ENCODE results near the gene IL4R.

Gene IL4R

DNA sequence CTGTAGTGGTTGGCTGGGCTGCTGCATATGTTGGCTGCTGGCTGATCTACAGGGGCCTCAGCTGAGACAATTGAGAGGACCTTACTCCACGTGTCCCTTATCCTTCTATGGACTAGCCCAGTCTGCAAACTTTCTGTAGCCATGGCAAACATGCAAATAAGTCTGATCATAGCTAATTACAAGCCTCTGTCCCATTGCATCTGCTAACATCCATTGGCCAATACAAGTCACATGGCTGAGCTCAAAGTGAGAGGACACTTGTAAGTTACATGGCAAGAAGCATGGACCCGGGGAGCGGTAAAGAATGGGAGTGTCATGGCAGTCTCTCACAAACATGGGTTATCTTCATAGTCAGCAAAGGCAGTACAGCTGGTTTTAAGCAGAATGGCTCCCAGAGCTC lies 11.6 kb upstream of the IL4R start:
- Histone ChIP-seq H3K27ac (ENCODE audit: low read depth, low read length) (no peak overlapping the region), H3K4me1 (ENCODE audit: control insufficient read depth, low read depth, low read length) (no peaks in the 10 kb centered on the region), H3K79me1 (ENCODE audit: low read length) (no peaks in the 10 kb centered on the region), H3K23ac (ENCODE audit: low read length) (no peak overlapping the region), H2BK120ac (ENCODE audit: low read depth, low read length) (no peak overlapping the region), H3K4ac (ENCODE audit: low read depth, low read length) (no peak overlapping the region), H3K36me3 (ENCODE audit: control insufficient read depth, insufficient read depth, low read length) (no peaks in the 10 kb centered on the region), H3K9ac (ENCODE audit: low read length) (no peak overlapping the region), H3K18ac (ENCODE audit: low read length) (no peak overlapping the region), H3K4me2 (ENCODE audit: low read length) (no peak overlapping the region), H4K8ac (ENCODE audit: low read depth, low read length) (no peak overlapping the region), H4K5ac (ENCODE audit: low read length) (no peak overlapping the region), H3K79me2 (ENCODE audit: control insufficient read depth, insufficient read depth, low read length) (no peaks in the 10 kb centered on the region), H2BK5ac (ENCODE audit: low read length) (no peak overlapping the region), H2AK5ac (ENCODE audit: low read length) (no peak overlapping the region), H3K4me3 (ENCODE audit: low read length) (no peak overlapping the region), H2BK15ac (replicated peaks; ENCODE audit: low read depth) (no peak overlapping the region), H3K56ac (ENCODE audit: low read length) (no peak overlapping the region), H3K27me3 (ENCODE audit: insufficient read depth, low read length, poor library complexity) (no peaks in the 10 kb centered on the region)
- DNase-seq: no peak
- WGBS (ENCODE audit: extremely low coverage, insufficient coverage, low lambda C conversion rate): no CpG with 5 or more reads among the region's 3 CpGs

DNA sequence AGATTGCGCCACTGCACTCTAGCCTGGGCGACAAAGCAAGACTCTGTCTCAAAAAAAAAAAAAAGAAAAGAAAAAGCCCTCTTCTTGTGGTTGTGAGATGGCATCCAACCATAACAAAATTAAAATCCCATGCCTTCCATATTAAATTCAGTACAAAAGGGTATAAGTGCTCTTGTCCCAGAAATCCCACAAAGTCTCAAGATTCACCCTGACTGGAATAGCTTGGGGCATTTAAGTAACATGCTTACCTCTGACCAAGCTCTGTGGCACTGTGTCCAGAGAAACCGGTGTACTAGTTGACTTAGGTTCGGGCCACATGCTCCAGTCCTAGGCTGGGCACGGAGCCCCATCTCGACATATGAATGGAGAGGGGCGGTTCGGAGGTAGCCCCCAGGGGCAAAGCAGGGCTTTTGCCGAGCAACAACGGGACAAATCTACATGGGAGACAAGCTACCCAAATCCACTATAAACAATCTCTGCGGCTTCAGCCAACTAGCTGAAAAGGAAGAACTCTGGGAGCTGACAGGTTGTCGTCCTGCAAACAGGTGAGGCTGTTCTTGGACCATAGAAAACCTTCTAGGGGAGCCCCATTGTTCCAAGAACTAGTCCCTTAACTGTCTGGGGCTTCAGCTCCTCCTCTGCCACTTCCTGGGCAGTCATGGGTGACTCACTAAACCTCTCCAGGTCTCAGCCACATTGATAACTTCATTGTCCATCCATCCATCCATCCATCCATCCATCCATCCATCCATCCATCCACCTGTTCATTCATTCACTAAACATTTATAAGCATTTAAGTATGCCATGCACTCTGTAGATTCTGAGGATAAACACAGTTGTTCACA lies 10.3 kb upstream of the IL4R start:
- Histone ChIP-seq H4K8ac (ENCODE audit: low read depth, low read length) (no peak overlapping the region), H2BK120ac (ENCODE audit: low read depth, low read length) (no peak overlapping the region), H4K5ac (ENCODE audit: low read length) (no peak overlapping the region), H3K18ac (ENCODE audit: low read length) (no peak overlapping the region), H3K4ac (ENCODE audit: low read depth, low read length) (no peak overlapping the region), H3K27me3 (ENCODE audit: insufficient read depth, low read length, poor library complexity) (no peaks in the 10 kb centered on the region), H2AK5ac (ENCODE audit: low read length) (no peak overlapping the region), H3K9ac (ENCODE audit: low read length) (no peak overlapping the region), H3K4me2 (ENCODE audit: low read length) (no peak overlapping the region), H3K79me1 (ENCODE audit: low read length) (no peaks in the 10 kb centered on the region), H2BK5ac (ENCODE audit: low read length) (no peak overlapping the region), H3K27ac (ENCODE audit: low read depth, low read length) (no peak overlapping the region), H3K79me2 (ENCODE audit: control insufficient read depth, insufficient read depth, low read length) (no peaks in the 10 kb centered on the region), H2BK15ac (replicated peaks; ENCODE audit: low read depth) (no peak overlapping the region), H3K4me3 (ENCODE audit: low read length) (no peak overlapping the region), H3K56ac (ENCODE audit: low read length) (no peak overlapping the region), H3K36me3 (ENCODE audit: control insufficient read depth, insufficient read depth, low read length) (no peaks in the 10 kb centered on the region), H3K4me1 (ENCODE audit: control insufficient read depth, low read depth, low read length) (no peaks in the 10 kb centered on the region), H3K23ac (ENCODE audit: low read length) (no peak overlapping the region)
- DNase-seq: no peak
- WGBS (ENCODE audit: extremely low coverage, insufficient coverage, low lambda C conversion rate): no CpG with 5 or more reads among the region's 12 CpGs

DNA sequence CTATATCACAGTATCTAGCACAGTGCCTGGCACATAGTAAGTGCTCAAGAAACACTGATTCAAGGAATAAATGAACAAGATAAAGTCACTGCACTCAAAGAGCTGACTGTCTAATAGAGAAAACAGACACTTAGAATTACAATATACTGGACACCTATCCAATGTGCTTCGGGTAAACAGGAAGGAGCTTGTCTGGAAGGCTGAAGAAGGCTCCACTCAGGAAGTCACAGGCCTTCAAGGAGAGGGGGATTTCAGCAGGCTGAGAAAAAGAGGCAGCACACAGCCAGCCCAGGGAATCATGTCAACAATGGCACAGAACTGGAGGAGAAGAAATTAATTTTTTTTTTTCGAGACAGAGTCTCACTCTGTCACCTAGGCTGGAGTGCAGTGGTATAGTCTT lies 9.7 kb upstream of the IL4R start:
- Histone ChIP-seq H3K9ac (ENCODE audit: low read length) (no peak overlapping the region), H3K79me1 (ENCODE audit: low read length) (no peaks in the 10 kb centered on the region), H2AK5ac (ENCODE audit: low read length) (no peak overlapping the region), H4K8ac (ENCODE audit: low read depth, low read length) (no peak overlapping the region), H3K4ac (ENCODE audit: low read depth, low read length) (no peak overlapping the region), H3K27ac (ENCODE audit: low read depth, low read length) (no peak overlapping the region), H3K18ac (ENCODE audit: low read length) (no peak overlapping the region), H3K27me3 (ENCODE audit: insufficient read depth, low read length, poor library complexity) (no peaks in the 10 kb centered on the region), H3K23ac (ENCODE audit: low read length) (no peak overlapping the region), H3K36me3 (ENCODE audit: control insufficient read depth, insufficient read depth, low read length) (no peaks in the 10 kb centered on the region), H3K4me2 (ENCODE audit: low read length) (no peak overlapping the region), H2BK120ac (ENCODE audit: low read depth, low read length) (no peak overlapping the region), H3K79me2 (ENCODE audit: control insufficient read depth, insufficient read depth, low read length) (no peaks in the 10 kb centered on the region), H2BK5ac (ENCODE audit: low read length) (no peak overlapping the region), H3K4me3 (ENCODE audit: low read length) (no peak overlapping the region), H4K5ac (ENCODE audit: low read length) (no peak overlapping the region), H3K56ac (ENCODE audit: low read length) (no peak overlapping the region), H2BK15ac (replicated peaks; ENCODE audit: low read depth) (no peak overlapping the region), H3K4me1 (ENCODE audit: control insufficient read depth, low read depth, low read length) (no peaks in the 10 kb centered on the region)
- WGBS (ENCODE audit: extremely low coverage, insufficient coverage, low lambda C conversion rate): no CpG with 5 or more reads among the region's 2 CpGs
- DNase-seq: no peak

DNA sequence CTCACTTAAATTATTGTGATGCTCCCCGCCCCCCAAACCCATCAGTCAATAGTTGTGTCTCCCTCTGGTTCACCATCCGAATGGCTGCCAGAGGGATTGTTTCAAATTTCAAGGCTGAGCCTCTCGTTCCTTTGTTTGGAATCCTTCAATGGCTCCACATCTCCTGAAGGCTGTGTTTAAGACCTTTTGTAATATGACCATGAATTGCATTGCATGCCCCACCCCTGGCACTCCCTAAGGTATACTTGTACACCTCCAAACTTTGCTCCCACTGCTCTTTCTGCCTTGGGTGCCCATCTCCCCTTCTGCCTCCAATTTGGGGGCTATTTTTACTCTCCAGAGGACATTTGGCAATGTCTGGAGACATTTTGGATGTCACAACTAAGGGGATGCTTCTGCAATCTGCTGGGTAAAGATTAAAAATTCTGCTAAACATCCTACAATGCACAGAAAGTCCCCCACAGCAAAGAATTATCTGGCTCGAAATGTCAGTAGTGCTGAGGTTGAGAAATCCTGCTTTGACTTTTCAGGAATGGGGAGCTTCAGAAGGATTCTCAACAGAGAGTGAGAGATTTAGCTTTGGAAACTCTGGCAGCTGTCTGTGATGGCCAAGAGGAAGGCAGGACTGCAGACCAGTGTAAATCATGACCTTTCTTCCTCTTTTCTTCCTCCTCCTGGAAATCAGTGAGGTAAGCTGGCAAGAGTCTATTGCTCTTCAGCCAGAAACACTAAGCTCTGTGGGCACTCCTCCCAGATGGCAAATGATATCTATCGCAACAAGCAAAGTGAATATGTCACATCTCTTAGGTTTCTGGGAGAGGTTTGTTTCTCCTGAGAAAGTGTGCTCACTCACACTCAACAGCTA lies 8.7 kb upstream of the IL4R start:
- no peak overlapping the region for H3K4ac ChIP-seq (ENCODE audit: low read depth, low read length)
- no CpG with 5 or more reads among the region's 5 CpGs for whole genome bisulfite sequencing (ENCODE audit: extremely low coverage, insufficient coverage, low lambda C conversion rate)
- no peak overlapping the region for H2BK120ac ChIP-seq (ENCODE audit: low read depth, low read length)

DNA sequence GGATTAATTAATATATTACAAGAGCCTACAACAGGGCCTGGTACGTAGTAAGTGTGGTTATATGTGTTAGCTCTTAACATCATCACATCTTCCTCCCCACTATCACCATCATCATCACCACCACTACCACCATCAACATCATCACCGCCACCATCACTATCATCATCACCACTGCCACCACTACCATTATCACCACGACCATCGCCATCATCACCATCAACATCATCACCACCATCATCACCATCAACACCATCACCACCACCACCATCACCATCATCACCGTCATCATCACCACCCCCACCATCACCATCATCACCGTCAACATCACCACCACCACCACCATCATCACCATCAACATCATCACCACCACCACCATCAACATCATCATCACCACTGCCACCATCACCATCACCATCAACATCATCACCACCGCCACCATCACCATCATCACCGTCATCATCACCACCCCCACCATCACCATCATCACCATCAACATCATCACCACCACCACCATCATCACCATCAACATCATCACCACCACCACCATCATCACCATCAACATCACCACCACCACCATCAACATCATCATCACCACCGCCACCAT lies 7.8 kb upstream of the IL4R start:
- Histone ChIP-seq H3K4ac (ENCODE audit: low read depth, low read length) (no peak overlapping the region), H3K9ac (ENCODE audit: low read length) (no peak overlapping the region), H3K79me1 (ENCODE audit: low read length) (no peaks in the 10 kb centered on the region), H2AK5ac (ENCODE audit: low read length) (no peak overlapping the region), H4K5ac (ENCODE audit: low read length) (no peak overlapping the region), H3K4me3 (ENCODE audit: low read length) (no peak overlapping the region), H2BK120ac (ENCODE audit: low read depth, low read length) (no peak overlapping the region), H3K79me2 (ENCODE audit: control insufficient read depth, insufficient read depth, low read length) (no peaks in the 10 kb centered on the region), H3K18ac (ENCODE audit: low read length) (no peak overlapping the region), H3K4me1 (ENCODE audit: control insufficient read depth, low read depth, low read length) (no peaks in the 10 kb centered on the region), H3K4me2 (ENCODE audit: low read length) (no peak overlapping the region), H4K8ac (ENCODE audit: low read depth, low read length) (no peak overlapping the region), H2BK15ac (replicated peaks; ENCODE audit: low read depth) (no peak overlapping the region), H2BK5ac (ENCODE audit: low read length) (no peak overlapping the region), H3K27ac (ENCODE audit: low read depth, low read length) (no peak overlapping the region), H3K56ac (ENCODE audit: low read length) (no peak overlapping the region), H3K36me3 (ENCODE audit: control insufficient read depth, insufficient read depth, low read length) (no peaks in the 10 kb centered on the region), H3K23ac (ENCODE audit: low read length) (no peak overlapping the region), H3K27me3 (ENCODE audit: insufficient read depth, low read length, poor library complexity) (no peaks in the 10 kb centered on the region)
- no peak for DNase-seq
- no CpG with 5 or more reads among the region's 9 CpGs for WGBS (ENCODE audit: extremely low coverage, insufficient coverage, low lambda C conversion rate)

More for the DNA sequence above, 8.7 kb upstream of the IL4R start:
- H3K4me1 ChIP-seq (ENCODE audit: control insufficient read depth, low read depth, low read length): no peaks in the 10 kb centered on the region
- H3K27me3 ChIP-seq (ENCODE audit: insufficient read depth, low read length, poor library complexity): no peaks in the 10 kb centered on the region
- H4K5ac ChIP-seq (ENCODE audit: low read length): no peak overlapping the region
- no peak overlapping the region for H3K56ac ChIP-seq (ENCODE audit: low read length)
- H3K79me2 ChIP-seq (ENCODE audit: control insufficient read depth, insufficient read depth, low read length): no peaks in the 10 kb centered on the region
- no peak for DNase-seq
- no peak overlapping the region for H3K9ac ChIP-seq (ENCODE audit: low read length)
- no peak overlapping the region for H4K8ac ChIP-seq (ENCODE audit: low read depth, low read length)
- H2BK5ac ChIP-seq (ENCODE audit: low read length): no peak overlapping the region
- H3K23ac ChIP-seq (ENCODE audit: low read length): no peak overlapping the region
- H3K4me2 ChIP-seq (ENCODE audit: low read length): no peak overlapping the region
- no peak overlapping the region for H3K27ac ChIP-seq (ENCODE audit: low read depth, low read length)
- no peaks in the 10 kb centered on the region for H3K79me1 ChIP-seq (ENCODE audit: low read length)
- no peak overlapping the region for H2BK15ac ChIP-seq (replicated peaks; ENCODE audit: low read depth)
- H3K36me3 ChIP-seq (ENCODE audit: control insufficient read depth, insufficient read depth, low read length): no peaks in the 10 kb centered on the region
- H2AK5ac ChIP-seq (ENCODE audit: low read length): no peak overlapping the region
- H3K4me3 ChIP-seq (ENCODE audit: low read length): no peak overlapping the region
- no peak overlapping the region for H3K18ac ChIP-seq (ENCODE audit: low read length)
